IPS DF 4.7 (cell line): Measurements from ENCODE around the gene BAIAP3.

Source experiments
- DNase-seq: peaks from one replicate; pipeline ENCODE4 v3.0.0-alpha.2; 2013; ENCODE audit warnings: low spot score; ENCODE audit errors: extremely low read depth

The BAIAP3 gene

DNA sequence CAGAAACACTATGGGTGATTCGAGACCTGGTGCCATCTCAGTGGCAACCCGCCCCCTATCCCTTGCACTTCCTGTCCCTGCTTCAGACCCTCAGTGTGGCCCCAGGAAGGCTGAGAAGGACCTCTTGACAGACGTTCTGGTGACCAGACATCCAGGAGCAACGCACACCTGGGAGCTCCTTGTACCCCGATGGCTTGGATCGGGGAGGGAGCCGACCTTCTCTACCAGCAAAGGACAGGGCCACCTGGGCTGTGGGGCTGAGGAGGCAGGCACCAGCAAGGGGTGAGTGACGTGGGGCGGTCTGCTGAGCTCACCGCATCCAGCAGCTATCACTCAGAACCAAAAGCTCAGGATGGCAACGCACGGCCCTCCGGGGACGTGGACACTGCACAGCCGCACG lies 53.9 kb downstream of the BAIAP3 start:
- DNase-seq = no peak

DNA sequence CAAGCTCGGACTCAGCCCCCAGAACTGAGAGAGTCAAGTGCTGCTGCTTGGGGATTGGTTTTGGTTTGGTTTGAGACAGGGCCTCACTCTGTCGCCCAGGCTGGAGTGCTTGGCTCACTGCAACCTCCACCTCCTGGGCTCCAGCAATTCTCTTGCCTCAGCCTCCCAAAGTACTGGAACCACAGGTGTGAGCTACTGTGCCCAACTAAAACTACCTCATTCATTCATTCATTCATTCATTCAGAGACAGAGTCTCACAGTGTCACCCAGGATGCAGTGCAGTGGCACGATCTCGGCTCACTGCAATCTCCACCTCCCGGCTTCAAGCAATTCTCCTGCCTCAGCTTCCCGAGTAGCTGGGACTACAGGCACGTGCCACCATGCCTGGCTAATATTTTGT lies 56.3 kb downstream of the BAIAP3 start:
- no peak for DNase-seq

DNA sequence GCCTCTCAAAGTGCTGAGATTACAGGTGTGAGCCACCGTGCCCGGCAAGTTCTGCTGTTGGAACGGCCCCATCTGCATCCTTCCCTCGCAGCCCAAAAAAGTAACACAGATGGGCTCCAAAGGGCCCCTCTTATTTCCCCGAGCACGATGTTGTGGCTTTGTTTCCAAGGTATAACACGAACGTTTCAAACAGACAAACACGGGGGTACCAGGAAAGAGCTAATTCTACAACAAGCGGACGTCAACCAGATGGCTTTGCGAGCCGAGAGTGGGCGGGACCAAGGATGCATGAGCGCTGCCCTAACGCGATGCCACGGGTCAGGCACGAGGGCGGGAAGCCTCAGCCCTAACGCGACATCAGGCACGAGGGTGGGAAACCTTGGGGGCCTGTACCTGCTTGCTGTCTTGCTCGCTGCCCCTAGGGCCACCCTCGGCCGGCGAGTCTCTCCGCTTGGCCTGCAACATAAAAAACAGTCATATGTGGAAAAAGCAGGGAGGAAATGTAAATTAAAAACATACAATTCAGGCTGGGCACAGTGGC lies 56.9 kb downstream of the BAIAP3 start:
- DNase-seq = no peak

DNA sequence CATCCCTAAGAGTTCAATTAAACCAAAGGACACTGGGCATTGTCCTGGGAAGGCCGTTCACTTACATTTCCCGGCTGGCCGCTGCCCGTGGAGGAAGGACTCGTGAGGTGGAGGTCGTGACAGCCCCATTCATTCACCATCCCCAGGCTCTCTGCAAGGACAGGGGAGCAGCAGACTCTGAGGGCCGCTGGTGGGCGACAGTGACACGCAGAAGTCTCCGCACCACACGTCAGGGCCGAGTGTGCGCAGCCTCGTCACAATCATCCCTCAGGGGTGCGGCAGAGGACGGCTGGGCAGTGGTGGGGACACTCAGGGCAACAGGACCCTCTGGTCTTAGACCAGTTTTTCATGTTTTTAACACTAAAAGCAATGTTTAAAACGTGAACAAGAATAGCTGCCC lies 59.4 kb downstream of the BAIAP3 start:
- DNase-seq = no peak

DNA sequence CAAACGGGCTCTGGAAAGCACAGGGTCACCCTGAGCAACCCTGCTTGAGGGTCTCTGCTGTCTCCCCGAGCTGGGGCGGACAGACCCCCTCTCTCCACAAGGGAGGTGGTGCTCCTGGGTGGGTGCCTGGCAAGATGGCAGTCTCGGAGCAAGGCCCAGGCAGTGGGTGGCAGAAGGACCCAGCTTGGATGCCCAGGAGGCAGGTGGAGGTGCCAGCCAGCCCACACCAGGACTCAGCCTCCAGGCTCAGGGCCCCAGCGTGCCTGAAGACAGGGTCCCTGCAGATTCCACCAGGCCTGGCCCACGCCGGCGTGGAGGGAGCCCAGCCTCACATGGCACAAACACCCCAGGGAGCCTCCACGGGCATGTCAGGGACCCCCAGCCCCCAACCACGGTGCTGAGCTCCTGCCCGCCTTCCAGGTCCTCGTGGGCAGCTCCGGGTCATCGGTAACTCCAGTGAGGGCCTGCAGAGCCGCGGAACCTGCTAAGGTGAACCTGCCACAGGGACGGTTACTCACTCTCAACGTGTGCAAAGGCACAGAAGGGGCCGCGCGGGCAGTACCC lies 60.2 kb downstream of the BAIAP3 start:
- DNase-seq = no peak

DNA sequence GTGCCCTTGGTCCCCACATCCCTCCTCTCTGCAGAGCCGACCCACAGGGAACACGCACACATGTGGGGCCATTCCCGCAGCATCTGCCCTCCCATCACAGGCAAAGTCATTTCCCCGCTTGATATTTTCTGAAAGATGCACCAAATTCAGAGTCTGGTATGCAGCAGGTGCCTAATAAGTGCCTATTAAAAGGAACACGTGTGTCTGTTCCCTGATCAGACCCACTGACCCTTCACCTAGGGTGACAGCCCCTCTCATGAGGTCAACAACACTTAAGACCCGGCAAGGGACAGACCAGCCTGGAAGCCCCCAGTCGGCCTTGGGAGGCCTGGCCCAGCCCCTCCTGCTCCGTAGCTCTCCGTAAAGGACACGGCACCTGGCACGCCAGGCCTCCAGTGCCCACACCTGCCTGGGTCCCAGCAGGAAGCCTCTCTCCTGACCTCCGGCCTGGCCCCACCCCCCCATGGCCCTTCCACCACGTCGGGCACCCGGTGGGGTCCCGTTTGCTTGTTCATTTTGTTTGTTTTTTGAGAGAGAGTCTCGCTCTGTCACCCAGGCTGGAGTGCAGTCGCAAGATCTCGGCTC lies 61.0 kb downstream of the BAIAP3 start:
- DNase-seq = no peak

DNA sequence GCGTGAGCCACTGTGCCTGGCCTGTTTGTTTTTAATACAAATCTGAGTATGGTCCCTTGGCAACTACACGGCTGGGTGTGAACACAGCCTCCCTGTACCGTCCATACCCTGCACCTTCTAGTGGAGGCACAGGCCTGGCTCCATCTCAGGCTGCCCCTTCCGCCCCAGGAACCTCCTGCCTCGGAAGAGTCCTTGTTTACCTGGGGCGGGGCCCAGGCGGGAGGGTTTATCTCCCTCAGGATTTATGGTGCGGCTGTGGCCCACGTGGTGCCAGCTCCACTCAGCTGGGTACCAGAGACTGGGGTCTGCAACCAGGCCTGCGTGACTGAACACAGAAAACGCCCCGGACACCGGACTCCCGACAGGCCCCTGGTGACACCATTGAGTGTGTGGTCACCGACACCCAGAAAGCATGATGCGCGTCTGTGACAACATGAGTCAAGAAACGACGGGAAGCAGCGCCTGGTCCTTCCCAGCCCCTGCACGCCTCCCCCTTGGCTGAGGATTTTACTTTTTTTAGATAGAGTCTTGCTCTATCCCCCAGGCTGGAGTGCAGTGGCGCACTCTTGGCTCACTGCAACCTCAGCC lies 62.1 kb downstream of the BAIAP3 start:
- no peak for DNase-seq

DNA sequence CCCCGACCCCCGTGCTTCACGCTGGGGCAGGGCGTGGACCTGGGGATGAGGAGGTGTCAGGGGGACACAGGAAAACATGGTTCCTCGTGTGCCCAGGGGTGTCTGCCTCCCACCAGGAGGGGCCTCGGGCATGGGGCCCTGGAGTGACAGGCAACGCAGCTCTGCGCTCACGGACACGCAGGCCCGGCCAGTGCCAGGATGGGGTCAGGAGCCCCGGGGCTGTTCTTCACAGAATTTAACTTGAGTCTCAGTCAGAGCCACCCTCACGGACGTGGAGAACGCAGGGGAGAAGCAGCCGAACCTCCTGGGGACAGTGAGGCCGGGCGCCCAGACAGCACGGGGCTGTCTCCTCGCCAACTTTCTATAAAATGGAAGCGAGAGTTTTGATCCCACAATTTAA lies 64.3 kb downstream of the BAIAP3 start:
- no peak for DNase-seq

DNA sequence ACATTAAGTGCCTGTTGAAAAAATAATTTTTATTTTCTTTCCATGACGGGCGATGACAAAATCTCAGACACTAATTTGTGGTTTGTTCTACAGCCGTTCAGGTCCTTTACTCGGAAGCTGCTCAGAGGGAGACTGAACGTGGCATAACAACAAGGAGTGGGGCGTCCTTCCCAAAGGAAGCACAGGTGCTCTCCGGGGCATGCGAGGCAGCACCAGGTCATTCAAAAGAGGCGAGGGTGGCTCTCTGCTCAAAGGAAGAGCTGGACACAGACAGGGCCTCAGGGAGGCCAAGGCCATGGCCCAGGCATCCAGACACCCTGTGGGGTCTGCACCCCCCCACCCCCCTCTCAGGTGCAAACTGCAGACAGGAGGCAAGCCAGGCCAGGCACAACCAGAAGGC lies 64.9 kb downstream of the BAIAP3 start:
- DNase-seq = no peak
